ENCODE data around the gene PIERCE2. TPM values are rescaled to one million over a fixed set of nuclear protein-coding genes. Genes with fewer than 3 reads are reported as not detected.
"Not testable (repeated sequence)": the region's sequence is repeated elsewhere in the genome, so short reads cannot be mapped to it uniquely, and the experiment has no call there.

PIERCE2 gene
- total and polyA plus RNA-seq, 2 donors (not counting 1 experiment from before 2014, with no cell fraction given) = 3.1 to 3.2 TPM

- not testable (repeated sequence) for H3K27ac ChIP-seq (ENCODE audit: insufficient read depth, low read length); H3K4me3 ChIP-seq (replicated peaks in 1 of 4; ENCODE audit: control extremely low read depth in 1 of 4, insufficient read depth in 1 of 4, low read depth in 3 of 4, low read length in 4 of 4); H3K9ac ChIP-seq (ENCODE audit: insufficient read depth, low read length); H4K20me1 ChIP-seq (ENCODE audit: control insufficient read depth, extremely low read depth, insufficient read depth, low read length); H3K9me3 ChIP-seq (ENCODE audit: control insufficient read depth, insufficient read depth, low read depth, low read length); DNase-seq (ENCODE audit: low read depth in 2 of 2); H3K4me2 ChIP-seq (ENCODE audit: extremely low read depth, insufficient read depth, low read length); H3K4me1 ChIP-seq (ENCODE audit: control insufficient read depth, extremely low read depth, insufficient read depth, low read length); H2AFZ ChIP-seq (ENCODE audit: low read length); H3K36me3 ChIP-seq (ENCODE audit: control insufficient read depth, insufficient read depth, low read length); H3K27me3 ChIP-seq (ENCODE audit: control insufficient read depth, insufficient read depth, low read length); H3K79me2 ChIP-seq (ENCODE audit: control insufficient read depth, insufficient read depth, low read length)
These were observed 37.6 kb downstream of the PIERCE2 start for GRCh38 chr15:55445936-55446335.

- not testable (repeated sequence) for H3K9ac ChIP-seq (ENCODE audit: insufficient read depth, low read length); H3K27me3 ChIP-seq (ENCODE audit: control insufficient read depth, insufficient read depth, low read length); H3K27ac ChIP-seq (ENCODE audit: insufficient read depth, low read length)
These were observed 38.2 kb downstream of the PIERCE2 start for GRCh38 chr15:55446379-55447029.

GRCh38 chr15:55447030-55447394, 38.7 kb downstream of the PIERCE2 start:
- not testable (repeated sequence) for H3K4me3 ChIP-seq (replicated peaks in 1 of 4; ENCODE audit: control extremely low read depth in 1 of 4, insufficient read depth in 1 of 4, low read depth in 3 of 4, low read length in 4 of 4); DNase-seq (ENCODE audit: low read depth in 2 of 2); H3K27me3 ChIP-seq (ENCODE audit: control insufficient read depth, insufficient read depth, low read length); H4K20me1 ChIP-seq (ENCODE audit: control insufficient read depth, extremely low read depth, insufficient read depth, low read length); H3K27ac ChIP-seq (ENCODE audit: insufficient read depth, low read length); H3K9ac ChIP-seq (ENCODE audit: insufficient read depth, low read length); H3K36me3 ChIP-seq (ENCODE audit: control insufficient read depth, insufficient read depth, low read length); H3K4me1 ChIP-seq (ENCODE audit: control insufficient read depth, extremely low read depth, insufficient read depth, low read length); H3K4me2 ChIP-seq (ENCODE audit: extremely low read depth, insufficient read depth, low read length); H3K9me3 ChIP-seq (ENCODE audit: control insufficient read depth, insufficient read depth, low read depth, low read length); H3K79me2 ChIP-seq (ENCODE audit: control insufficient read depth, insufficient read depth, low read length); H2AFZ ChIP-seq (ENCODE audit: low read length)

More at GRCh38 chr15:55446379-55447029, 38.2 kb downstream of the PIERCE2 start:
- not testable (repeated sequence) for DNase-seq (ENCODE audit: low read depth in 2 of 2); H3K9me3 ChIP-seq (ENCODE audit: control insufficient read depth, insufficient read depth, low read depth, low read length); H3K4me3 ChIP-seq (replicated peaks in 1 of 4; ENCODE audit: control extremely low read depth in 1 of 4, insufficient read depth in 1 of 4, low read depth in 3 of 4, low read length in 4 of 4); H3K79me2 ChIP-seq (ENCODE audit: control insufficient read depth, insufficient read depth, low read length); H3K4me2 ChIP-seq (ENCODE audit: extremely low read depth, insufficient read depth, low read length); H2AFZ ChIP-seq (ENCODE audit: low read length); H4K20me1 ChIP-seq (ENCODE audit: control insufficient read depth, extremely low read depth, insufficient read depth, low read length); H3K36me3 ChIP-seq (ENCODE audit: control insufficient read depth, insufficient read depth, low read length); H3K4me1 ChIP-seq (ENCODE audit: control insufficient read depth, extremely low read depth, insufficient read depth, low read length)

DNA sequence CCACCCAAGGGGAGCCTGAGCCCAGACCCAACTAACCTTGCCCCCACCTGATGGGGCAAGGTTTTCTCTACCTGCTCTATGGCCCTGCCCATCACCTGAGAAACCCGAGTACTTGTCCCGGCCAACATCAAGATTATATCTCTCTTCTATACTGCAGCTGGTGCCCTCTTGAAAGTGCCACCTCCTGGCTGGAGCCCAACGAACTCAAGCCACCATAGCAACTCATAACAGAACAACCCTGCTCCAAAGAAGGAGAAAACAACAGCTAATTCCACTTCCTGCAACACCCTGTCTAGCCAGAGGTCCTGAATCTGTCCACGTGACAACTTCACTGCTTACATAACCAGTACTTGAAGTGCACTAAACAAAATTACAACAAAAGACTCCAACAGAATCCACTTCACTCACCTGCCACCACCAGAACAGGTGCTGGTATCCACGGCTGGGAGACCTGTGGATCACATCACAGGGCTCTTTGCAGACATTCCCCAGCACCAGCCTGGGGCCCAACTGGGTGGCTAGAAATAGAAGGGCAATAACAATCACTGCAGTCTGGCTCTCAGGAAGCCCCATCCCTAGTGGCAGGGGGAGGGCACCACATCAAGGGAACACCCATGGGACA, 49.2 kb downstream of the PIERCE2 start:
- no peak for DNase-seq (ENCODE audit: low read depth in 2 of 2)
- H3K9me3 ChIP-seq (ENCODE audit: control insufficient read depth, insufficient read depth, low read depth, low read length) = no peaks in the 10 kb centered on the region
- no peaks in the 10 kb centered on the region for H3K27me3 ChIP-seq (ENCODE audit: control insufficient read depth, insufficient read depth, low read length)
- H3K4me2 ChIP-seq (ENCODE audit: extremely low read depth, insufficient read depth, low read length) = no peak overlapping the region
- TF ChIP-seq, protein P1, sequence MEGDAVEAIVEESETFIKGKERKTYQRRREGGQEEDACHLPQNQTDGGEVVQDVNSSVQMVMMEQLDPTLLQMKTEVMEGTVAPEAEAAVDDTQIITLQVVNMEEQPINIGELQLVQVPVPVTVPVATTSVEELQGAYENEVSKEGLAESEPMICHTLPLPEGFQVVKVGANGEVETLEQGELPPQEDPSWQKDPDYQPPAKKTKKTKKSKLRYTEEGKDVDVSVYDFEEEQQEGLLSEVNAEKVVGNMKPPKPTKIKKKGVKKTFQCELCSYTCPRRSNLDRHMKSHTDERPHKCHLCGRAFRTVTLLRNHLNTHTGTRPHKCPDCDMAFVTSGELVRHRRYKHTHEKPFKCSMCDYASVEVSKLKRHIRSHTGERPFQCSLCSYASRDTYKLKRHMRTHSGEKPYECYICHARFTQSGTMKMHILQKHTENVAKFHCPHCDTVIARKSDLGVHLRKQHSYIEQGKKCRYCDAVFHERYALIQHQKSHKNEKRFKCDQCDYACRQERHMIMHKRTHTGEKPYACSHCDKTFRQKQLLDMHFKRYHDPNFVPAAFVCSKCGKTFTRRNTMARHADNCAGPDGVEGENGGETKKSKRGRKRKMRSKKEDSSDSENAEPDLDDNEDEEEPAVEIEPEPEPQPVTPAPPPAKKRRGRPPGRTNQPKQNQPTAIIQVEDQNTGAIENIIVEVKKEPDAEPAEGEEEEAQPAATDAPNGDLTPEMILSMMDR (conservative IDR thresholded peaks at IDR 0.05 in 1 of 2, IDR thresholded peaks at IDR 0.05 in 1 of 2; ENCODE audit: low read depth in 1 of 2, low read length in 2 of 2) = no peak
- TF ChIP-seq EZH2 (IDR thresholded peaks at IDR 0.05; ENCODE audit: low read length, missing control alignments) = no peak
- no peaks in the 10 kb centered on the region for H3K4me1 ChIP-seq (ENCODE audit: control insufficient read depth, extremely low read depth, insufficient read depth, low read length)
- H3K79me2 ChIP-seq (ENCODE audit: control insufficient read depth, insufficient read depth, low read length) = no peaks in the 10 kb centered on the region
- no peaks in the 10 kb centered on the region for H4K20me1 ChIP-seq (ENCODE audit: control insufficient read depth, extremely low read depth, insufficient read depth, low read length)
- H3K27ac ChIP-seq (ENCODE audit: insufficient read depth, low read length) = no peak overlapping the region
- no peaks in the 10 kb centered on the region for H3K36me3 ChIP-seq (ENCODE audit: control insufficient read depth, insufficient read depth, low read length)
- no peak overlapping the region for H3K4me3 ChIP-seq (replicated peaks in 1 of 4; ENCODE audit: control extremely low read depth in 1 of 4, insufficient read depth in 1 of 4, low read depth in 3 of 4, low read length in 4 of 4)
- H2AFZ ChIP-seq (ENCODE audit: low read length) = no peak overlapping the region
- no peak overlapping the region for H3K9ac ChIP-seq (ENCODE audit: insufficient read depth, low read length)

Measured in fibroblast of lung (primary cell).